Measurements from ENCODE around the gene DUSP28. TPM values are rescaled to one million over a fixed set of nuclear protein-coding genes. Genes with fewer than 3 reads are reported as not detected.

The DUSP28 gene
- total and polyA plus RNA-seq, 2 of the 8 experiments (the other 6 are each of a cell fraction or from before 2014, with no cell fraction given), result 2.1 to 2.3 TPM

- no peak overlapping the region for H2AK5ac ChIP-seq (ENCODE audit: low read depth, low read length)
- no peak overlapping the region for H4K5ac ChIP-seq (ENCODE audit: insufficient read length, low read depth, low read length)
- TF ChIP-seq KDM4A (IDR thresholded peaks at IDR 0.05; ENCODE audit: low read depth, low read length, severe bottlenecking) (no peak), SRF (IDR thresholded peaks at IDR 0.05; ENCODE audit: low read depth, low read length) (no peak), EP300 (IDR thresholded peaks at IDR 0.05; ENCODE audit: borderline replicate concordance in 1 of 2, low read depth in 2 of 2, low read length in 2 of 2) (no peak), CEBPB (IDR thresholded peaks at IDR 0.05; ENCODE audit: low read depth, low read length) (no peak), MAX (IDR thresholded peaks at IDR 0.05) (no peak), RFX5 (IDR thresholded peaks at IDR 0.05; ENCODE audit: borderline replicate concordance, low read depth, low read length) (no peak), SP2 (IDR thresholded peaks at IDR 0.05; ENCODE audit: low read length) (no peak), TEAD4 (IDR thresholded peaks at IDR 0.05; ENCODE audit: low read depth, low read length) (no peak), CREB1 (IDR thresholded peaks at IDR 0.05) (no peak), SUZ12 (IDR thresholded peaks at IDR 0.05; ENCODE audit: low read length) (no peak), PHF8 (conservative IDR thresholded peaks at IDR 0.05; ENCODE audit: low read depth, low read length) (no peak), CBX5 (IDR thresholded peaks at IDR 0.05; ENCODE audit: low read depth, low read length) (no peak)
- WGBS, 2 experiments (ENCODE audit: extremely low coverage in 1 of 2, insufficient coverage in 1 of 2, insufficient read length in 1 of 2, insufficient replicate concordance in 2 of 2, low coverage in 1 of 2, low lambda C conversion rate in 2 of 2, missing lambda C conversion rate in 1 of 2), result 93% methylated on average over 11 of the region's 12 CpGs; no CpG with 5 or more reads in 1 of the 2 experiments
- DNase-seq (ENCODE audit: low read depth in 1 of 2, low spot score in 2 of 2) (peak in 1 of 2 experiments; percentile 6), FAIRE-seq (no peak)
- H3K4me2 ChIP-seq (ENCODE audit: insufficient read depth in 1 of 2, low read depth in 2 of 2, low read length in 2 of 2), result no peak overlapping the region
- H2BK15ac ChIP-seq (ENCODE audit: low read length), result no peak overlapping the region
- peaks cover 10 to 29% (median 27%) of the 10 kb centered on the region in 4 experiments for H3K27me3 ChIP-seq (replicated peaks in 1 of 4; ENCODE audit: control insufficient read depth in 3 of 4, extremely low read depth in 1 of 4, insufficient read depth in 3 of 4, low read length in 3 of 4)
- H4K8ac ChIP-seq (ENCODE audit: extremely low read depth, insufficient read depth, low read length), result no peak overlapping the region
- H2BK12ac ChIP-seq (ENCODE audit: low read depth, low read length), result no peak overlapping the region
- peaks cover 0 to 28% (median 20%) of the 10 kb centered on the region in 4 experiments; a peak in 6 of 7 replicates for H3K4me1 ChIP-seq (replicated peaks in 1 of 4; ENCODE audit: control insufficient read depth in 3 of 4, insufficient read depth in 4 of 4, low read length in 3 of 4)
- no peak overlapping the region for H3K27ac ChIP-seq (ENCODE audit: low read depth, low read length)
- H2AFZ ChIP-seq (ENCODE audit: low read length), result no peak overlapping the region
- H3K79me2 ChIP-seq (ENCODE audit: control insufficient read depth in 1 of 2, insufficient read depth in 2 of 2, low read length in 2 of 2), result no peaks in the 10 kb centered on the region
- POLR2A ChIA-PET (ENCODE audit: partially characterized antibody), result no interaction called here
- no peak overlapping the region for H3K9ac ChIP-seq (replicated peaks in 1 of 4; ENCODE audit: extremely low read depth in 1 of 4, low read depth in 3 of 4, low read length in 3 of 4)
- CTCF ChIA-PET (ENCODE audit: partially characterized antibody), result interaction anchor here (0.8 to 5.3 kb wide), 7 partner anchors 10 to 237 kb away, joined by 3 to 37 read pairs (median 3); partner anchors contain the start of gene CAPN10
- H3K9me3 ChIP-seq (ENCODE audit: insufficient read depth in 2 of 2, low read depth in 1 of 2, low read length in 1 of 2), result no peaks in the 10 kb centered on the region
- no peak overlapping the region for H3K4me3 ChIP-seq (ENCODE audit: extremely low read depth in 1 of 4, insufficient read depth in 2 of 4, low read depth in 3 of 4, low read length in 4 of 4)
- no peak overlapping the region for H3K56ac ChIP-seq (replicated peaks; ENCODE audit: insufficient read length, low read depth, low read length)
- no peak overlapping the region for H3K23ac ChIP-seq (ENCODE audit: insufficient read length)
- no peak overlapping the region for H4K91ac ChIP-seq (replicated peaks; ENCODE audit: insufficient read length, low read length)
- no peak overlapping the region for H2BK20ac ChIP-seq (ENCODE audit: low read length)
- H3K79me1 ChIP-seq (ENCODE audit: low read depth, low read length), result no peaks in the 10 kb centered on the region
- H3K23me2 ChIP-seq (ENCODE audit: low read depth, low read length), result peaks cover 10% of the 10 kb centered on the region; the same call in 1 of the 2 replicates
- no peak overlapping the region for H3K18ac ChIP-seq (ENCODE audit: extremely low read depth, low read length)
- H2BK5ac ChIP-seq (ENCODE audit: low read depth, low read length), result no peak overlapping the region
- no peaks in the 10 kb centered on the region; a peak in 1 of 8 replicates for H3K36me3 ChIP-seq (ENCODE audit: control insufficient read depth in 2 of 4, insufficient read depth in 4 of 4, low read length in 3 of 4)
- H3K14ac ChIP-seq (ENCODE audit: insufficient read length), result no peak overlapping the region
- H4K20me1 ChIP-seq (replicated peaks in 1 of 2; ENCODE audit: control insufficient read depth in 1 of 2, insufficient read depth in 2 of 2, low read length in 2 of 2), result peaks cover 0 to 6% of the 10 kb centered on the region in 2 experiments
- H3K4ac ChIP-seq (replicated peaks; ENCODE audit: insufficient read length, low read depth, low read length), result no peak overlapping the region
- H2BK120ac ChIP-seq (replicated peaks; ENCODE audit: low read depth, low read length), result no peak overlapping the region
These were observed 3.9 kb downstream of the DUSP28 start for GRCh38 chr2:240563951-240564560.

Data from H1 (cell line).